GM19468 (cell line): Measurements from ENCODE around the gene EIF3A.
"Not testable (repeated sequence)": the region's sequence is repeated elsewhere in the genome, so short reads cannot be mapped to it uniquely, and the experiment has no call there.

Experiments used
- ATAC-seq: cut with Tn5 transposase; IDR thresholded peaks from one replicate; pipeline ENCODE4 v1.9.1; 2021; ENCODE audit warnings: mild to moderate bottlenecking, moderate library complexity, moderate number of reproducible peaks; ENCODE audit not compliant: unreplicated experiment; ENCODE audit errors: extremely low read depth

The EIF3A gene

DNA sequence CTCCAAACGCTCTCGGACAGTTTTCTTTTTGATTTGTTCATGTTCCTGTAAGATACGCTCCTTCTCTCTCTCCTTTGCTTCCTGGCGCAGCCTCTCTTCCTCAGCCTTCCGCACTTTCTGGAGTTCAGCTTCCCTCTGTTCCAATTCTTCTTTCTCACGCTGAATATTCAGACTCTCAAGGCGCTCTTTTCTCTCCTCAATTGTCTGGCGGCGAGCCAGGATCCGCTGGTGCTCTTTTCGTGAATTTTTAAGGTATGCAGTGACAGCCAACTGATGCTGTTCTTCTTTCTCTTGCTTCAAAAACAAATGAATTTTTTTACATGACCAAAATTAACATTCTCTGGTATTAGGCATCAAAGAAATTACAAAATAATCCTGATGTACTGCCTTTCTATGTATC, 22.6 kb downstream of the EIF3A start:
- no peak for ATAC-seq

- ATAC-seq, result no peak
These were observed 25.1 kb downstream of the EIF3A start for GRCh38 chr10:119055472-119055871.

DNA sequence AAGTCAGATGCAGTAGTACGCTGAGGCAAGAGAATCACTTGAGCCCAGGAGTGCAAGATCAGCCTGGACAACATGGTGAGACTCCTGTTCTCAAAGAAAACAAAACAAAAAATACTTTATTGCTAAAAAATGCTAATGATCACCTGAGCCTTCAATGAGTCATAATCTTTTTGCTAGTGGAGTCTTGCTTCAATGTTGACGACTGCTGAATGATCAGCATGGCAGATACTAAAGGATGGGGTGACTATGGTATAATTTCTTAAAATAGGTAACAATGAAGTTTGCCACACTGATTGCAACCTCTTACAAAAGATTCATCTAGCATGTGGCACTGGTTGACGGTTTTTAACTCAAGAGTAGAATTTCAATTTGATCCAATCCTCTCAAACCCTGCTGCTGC, 28.8 kb downstream of the EIF3A start:
- ATAC-seq, result no peak

- no peak for ATAC-seq
These were observed 30.8 kb downstream of the EIF3A start for GRCh38 chr10:119049777-119050176.

DNA sequence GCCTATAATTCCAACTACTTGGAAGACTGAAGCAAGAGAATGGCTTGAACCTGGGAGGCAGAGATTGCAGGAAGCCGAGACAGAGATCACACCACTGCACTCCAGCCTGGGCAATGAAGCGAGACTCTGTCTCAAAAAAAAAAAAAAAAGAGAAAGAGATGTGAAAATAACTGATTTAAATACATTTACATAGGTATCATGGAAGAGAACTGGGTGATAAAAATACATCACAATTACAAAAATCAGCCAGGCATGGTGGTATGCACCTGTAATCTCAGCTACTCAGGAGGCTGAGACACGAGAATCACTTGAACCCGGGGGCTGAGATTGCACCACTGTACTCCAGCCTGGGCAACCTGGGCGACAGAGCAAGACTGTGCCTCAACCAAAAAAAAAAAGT, 31.3 kb downstream of the EIF3A start:
- ATAC-seq, result no peak

DNA sequence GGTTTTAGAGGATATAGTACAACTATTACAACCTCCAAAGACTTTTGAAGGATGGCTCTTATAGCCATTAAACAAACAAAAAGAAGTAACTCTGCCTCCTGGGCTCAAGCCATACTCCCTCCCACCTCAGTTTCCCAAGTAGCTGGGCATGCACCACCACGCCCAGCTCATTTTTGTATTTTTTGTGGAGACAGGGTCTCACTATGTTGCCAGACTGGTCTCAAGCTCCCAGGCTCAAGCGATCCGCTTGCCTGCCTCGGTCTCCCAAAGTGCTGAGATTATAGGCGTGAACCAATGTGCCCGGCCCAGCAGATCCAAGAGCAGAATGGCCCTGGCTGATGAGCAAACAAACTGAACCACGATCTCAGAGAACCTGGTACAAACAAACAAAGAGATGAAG, 35.1 kb downstream of the EIF3A start:
- no peak for ATAC-seq

DNA sequence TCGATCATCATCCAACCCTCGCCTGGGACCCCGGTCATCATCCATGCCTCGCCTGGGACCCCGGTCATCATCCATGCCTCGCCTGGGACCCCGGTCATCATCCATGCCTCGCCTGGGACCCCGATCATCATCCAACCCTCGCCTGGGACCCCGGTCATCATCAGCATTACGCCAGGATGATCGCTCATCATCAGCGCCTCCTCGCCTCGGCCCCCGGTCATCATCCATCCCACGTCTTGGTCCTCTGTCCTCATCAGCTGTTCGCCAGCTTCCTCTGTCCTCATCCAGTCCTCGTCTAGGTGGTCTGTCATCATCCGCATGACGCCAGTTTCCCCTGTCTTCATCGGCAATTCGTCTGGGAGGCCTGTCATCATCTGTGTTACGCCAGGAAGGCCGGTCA, 38.4 kb downstream of the EIF3A start:
- no peak for ATAC-seq

DNA sequence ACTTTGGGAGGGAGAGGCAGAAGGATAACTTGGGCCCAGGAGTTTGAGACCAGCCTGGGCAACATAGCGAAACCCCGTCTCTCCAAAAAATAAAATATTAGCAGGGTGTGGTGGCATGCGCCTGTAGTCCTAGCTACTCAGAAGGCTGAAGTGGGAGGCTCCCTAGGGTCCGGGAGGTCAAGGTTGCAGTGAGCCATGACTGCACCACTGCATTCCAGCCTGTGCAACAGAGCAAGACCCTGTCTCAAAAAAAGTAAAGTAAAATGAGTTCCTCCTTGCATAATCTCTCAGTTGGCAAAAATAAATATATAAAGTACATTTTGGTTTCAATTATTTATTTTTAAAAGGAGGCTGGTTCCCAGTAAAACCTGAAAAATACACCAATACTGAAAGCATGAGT, 39.3 kb downstream of the EIF3A start:
- no peak for ATAC-seq

DNA sequence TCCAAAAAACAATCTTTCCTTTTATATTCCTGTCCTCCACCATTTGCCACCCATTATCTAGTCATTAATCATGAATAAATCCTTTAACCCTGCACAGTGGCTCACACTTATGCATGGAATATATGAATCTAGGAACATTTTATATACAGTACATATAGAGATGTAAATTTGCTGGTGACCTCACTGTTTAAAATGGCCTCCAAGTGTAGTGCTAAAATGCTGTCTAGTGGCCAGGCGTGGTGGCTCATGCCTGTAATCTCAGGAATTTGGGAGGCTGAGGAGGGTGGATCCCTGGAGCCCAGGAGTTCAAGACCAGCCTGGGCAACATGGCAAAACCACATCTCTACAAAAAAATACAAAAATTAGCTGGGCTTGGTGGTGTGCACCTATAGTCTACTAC, 41.5 kb downstream of the EIF3A start:
- ATAC-seq, result no peak

- no peak for ATAC-seq
These were observed 49.0 kb downstream of the EIF3A start for GRCh38 chr10:119031496-119032059.

- ATAC-seq, result peak; percentile 47
These were observed 50.0 kb downstream of the EIF3A start for GRCh38 chr10:119030421-119031250.

DNA sequence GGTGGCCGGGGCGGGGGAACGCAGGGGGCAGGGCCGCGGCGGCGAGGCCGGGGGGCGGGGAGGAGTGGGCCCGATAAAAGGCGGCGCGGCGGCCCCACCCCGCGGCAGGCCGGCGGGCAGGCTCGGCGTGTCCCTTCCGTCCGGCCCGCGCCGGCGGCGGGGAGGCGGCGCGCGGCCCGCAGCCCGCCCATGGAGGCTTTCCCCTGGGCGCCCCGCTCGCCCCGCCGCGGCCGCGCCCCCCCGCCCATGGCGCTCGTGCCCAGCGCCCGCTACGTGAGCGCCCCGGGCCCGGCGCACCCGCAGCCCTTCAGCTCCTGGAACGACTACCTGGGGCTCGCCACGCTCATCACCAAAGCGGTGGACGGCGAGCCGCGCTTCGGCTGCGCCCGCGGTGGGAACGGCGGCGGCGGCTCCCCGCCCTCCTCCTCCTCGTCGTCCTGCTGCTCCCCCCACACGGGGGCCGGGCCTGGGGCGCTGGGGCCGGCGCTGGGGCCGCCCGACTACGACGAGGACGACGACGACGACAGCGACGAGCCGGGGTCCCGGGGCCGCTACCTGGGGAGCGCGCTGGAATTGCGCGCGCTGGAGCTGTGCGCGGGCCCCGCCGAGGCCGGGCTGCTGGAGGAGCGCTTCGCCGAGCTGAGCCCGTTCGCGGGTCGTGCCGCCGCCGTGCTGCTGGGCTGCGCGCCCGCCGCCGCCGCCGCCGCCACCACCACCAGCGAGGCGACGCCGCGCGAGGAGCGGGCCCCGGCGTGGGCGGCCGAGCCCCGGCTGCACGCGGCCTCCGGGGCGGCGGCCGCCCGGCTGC, 50.8 kb downstream of the EIF3A start, which contains the start of gene NANOS1:
NANOS1 (plus strand) TSS at position 102 of the 808 bp plus-strand sequence; CDS start at position 190, 88 bp downstream.
- peak; percentile 5 for ATAC-seq

- ATAC-seq, result peak; percentile 53
These were observed 51.6 kb downstream of the EIF3A start for GRCh38 chr10:119028900-119029612.

DNA sequence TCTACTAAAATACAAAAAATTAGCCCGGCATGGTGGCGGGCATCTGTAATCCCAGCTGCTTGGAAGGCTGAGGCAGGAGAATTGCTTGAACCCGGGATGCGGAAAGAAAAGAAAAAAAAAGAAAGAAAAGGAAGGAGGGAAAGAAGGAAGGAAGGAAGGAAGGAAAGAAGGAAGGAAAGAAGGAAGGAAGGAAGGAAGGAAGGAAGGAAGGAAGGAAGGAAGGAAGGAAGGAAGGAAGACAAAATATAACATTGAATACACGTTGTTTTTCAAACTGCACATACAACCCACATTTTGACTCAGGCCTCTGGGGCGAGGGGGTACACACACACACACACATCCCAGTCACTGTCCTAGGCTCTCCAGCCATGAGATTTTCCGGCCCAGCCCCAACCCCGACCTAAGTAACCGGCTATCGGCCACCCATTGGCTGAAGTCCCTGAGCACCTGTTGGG, 52.1 kb downstream of the EIF3A start:
- ATAC-seq, result not testable (repeated sequence)

DNA sequence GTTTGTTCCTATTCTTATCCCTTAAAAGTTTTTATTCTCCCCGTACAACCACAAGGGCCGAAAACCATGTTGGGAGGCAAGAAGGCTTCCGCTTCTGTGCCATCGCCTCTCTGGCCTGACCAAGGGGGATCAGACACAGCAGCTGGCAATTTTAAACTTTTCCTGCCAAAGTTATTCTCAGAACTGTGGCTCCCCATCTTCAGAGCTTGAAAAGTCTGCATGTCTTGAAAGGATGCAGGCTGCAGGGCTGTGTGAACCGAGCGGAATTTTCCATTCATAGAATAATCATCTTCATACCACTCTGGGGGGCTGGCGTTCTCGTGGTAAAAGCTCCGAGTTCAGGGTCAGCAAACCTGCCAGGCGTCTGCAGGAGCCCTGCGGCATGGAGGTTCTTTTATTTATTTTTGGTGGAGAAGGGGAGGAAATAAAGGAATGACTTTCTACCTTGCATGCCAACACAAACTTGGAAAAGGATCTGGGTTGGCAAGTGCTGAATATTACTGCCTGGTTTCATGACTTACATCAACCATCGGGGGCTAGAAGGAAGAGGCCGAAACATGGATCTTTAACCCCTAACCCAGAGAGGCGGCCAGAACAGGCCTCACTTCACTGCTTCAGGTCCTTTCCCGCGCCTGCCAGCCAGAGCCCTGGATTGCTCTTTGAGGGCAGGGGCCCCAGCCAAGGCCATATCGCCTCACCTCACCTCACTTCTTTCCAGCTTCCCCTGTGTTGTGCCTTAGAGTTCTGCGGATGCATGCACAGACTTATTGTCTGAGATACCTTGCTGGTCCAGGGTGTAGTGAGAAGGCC, 54.1 kb downstream of the EIF3A start:
- ATAC-seq, result no peak

DNA sequence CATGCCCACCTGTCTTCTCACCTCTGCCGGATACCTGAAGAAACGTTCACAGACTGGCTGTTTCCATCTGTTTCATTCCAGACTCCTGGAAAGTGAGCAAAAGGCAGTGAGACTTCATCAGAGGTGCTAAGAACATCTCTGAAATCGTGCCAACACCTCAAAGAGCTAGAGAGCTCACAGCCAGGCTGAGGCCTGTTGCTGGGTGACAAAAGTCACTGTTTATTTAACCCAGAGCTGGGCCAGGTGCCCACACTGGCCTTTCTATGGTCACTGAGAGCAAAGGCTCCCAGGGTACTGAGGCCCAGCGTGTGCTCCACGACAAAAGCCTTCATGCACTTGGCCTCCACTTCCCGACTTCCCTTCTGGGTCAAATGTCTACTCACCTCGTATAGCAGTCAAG, 54.8 kb downstream of the EIF3A start:
- ATAC-seq, result no peak

- no peak for ATAC-seq
These were observed 55.3 kb downstream of the EIF3A start for GRCh38 chr10:119025336-119025735.

- no peak for ATAC-seq
These were observed 55.7 kb downstream of the EIF3A start for GRCh38 chr10:119024882-119025281.

DNA sequence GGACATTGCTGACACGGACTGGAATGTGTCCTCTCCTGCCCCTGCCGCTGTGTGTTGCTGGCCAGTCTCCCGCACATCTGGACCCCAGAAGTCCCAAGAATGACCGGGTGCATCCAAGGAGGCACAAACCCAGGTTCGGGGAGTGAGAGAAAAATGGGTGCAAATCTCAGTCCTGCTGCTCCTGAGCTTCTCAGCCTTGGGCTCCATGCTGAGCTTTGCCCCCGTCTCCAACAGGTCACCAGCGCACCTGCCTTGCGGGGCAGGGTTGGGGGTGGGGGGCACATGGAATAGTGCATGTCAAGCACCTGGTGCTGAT, 57.1 kb downstream of the EIF3A start:
- no peak for ATAC-seq
